A673 (cell line): ENCODE results near the gene NPHP4.

Source experiments
- CTCF ChIP-seq: fragments of 300-800, 200-600 bp; sonication (generic); conservative IDR thresholded peaks from 2 replicates; pipeline ENCODE4 v1.5.1; 2017; ENCODE audit warnings: low read depth, mild to moderate bottlenecking, antibody characterized with exemption, low read length, moderate library complexity, mixed read lengths
- EZH2 ChIP-seq: fragments of 200-600 bp; sonication (generic); IDR thresholded peaks from 2 replicates; pipeline ENCODE4 v1.6.1; 2017; ENCODE audit warnings: borderline replicate concordance, low read depth, mild to moderate bottlenecking, mixed read lengths, antibody characterized with exemption, low read length; ENCODE audit not compliant: poor library complexity, severe bottlenecking

GRCh38 chr1:5890346-5891106, 101.7 kb downstream of the NPHP4 start:
- TF ChIP-seq CTCF: no peak
- TF ChIP-seq EZH2: no peak
